ENCODE data around the gene DUSP16. TPM values are rescaled to one million over a fixed set of nuclear protein-coding genes. Genes with fewer than 3 reads are reported as not detected.

Gene DUSP16
- total RNA-seq, 4 donors from 2014 or later, result 20.6 to 52.6 (median 45.7) TPM

DNA sequence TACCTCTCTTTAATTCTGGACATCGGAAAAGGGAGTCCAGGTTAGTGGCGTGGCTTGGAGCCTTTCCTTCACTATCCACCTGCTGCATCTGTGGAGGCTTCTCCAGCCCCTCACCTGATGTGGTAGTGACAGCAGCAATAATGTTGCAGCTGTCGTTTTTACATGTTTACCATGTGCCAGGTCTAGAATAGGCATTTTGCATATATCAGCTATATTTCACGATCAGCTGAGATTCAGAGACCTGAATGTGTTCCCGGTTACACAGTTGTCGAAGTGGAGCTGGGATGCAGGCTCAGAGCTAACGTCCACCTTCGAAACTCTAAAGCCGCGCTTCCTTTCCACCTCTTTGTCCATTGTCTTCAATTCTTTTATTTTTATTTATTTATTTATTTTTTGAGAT, 114.8 kb downstream of the DUSP16 start:
- Histone ChIP-seq H3K4me1 (peaks cover 0 to 20% (median 0%) of the 10 kb centered on the region in 4 donors), H3K36me3 (no peaks in the 10 kb centered on the region), H3K27ac (no peak overlapping the region), H3K4me3 (no peak overlapping the region), H3K9me3 (no peaks in the 10 kb centered on the region), H3K27me3 (no peaks in the 10 kb centered on the region)
- no peak for TF ChIP-seq CTCF (IDR thresholded peaks at IDR 0.05)
- no peak for TF ChIP-seq POLR2A (IDR thresholded peaks at IDR 0.05)
- no peak for DNase-seq

- no peak overlapping the region for H3K4me3 ChIP-seq
- H3K9me3 ChIP-seq, result no peaks in the 10 kb centered on the region
- H3K27me3 ChIP-seq, result no peaks in the 10 kb centered on the region
- no peak for TF ChIP-seq POLR2A (IDR thresholded peaks at IDR 0.05)
- TF ChIP-seq CTCF (IDR thresholded peaks at IDR 0.05), result no peak
- no peak for DNase-seq
- H3K4me1 ChIP-seq, result peaks cover 0 to 22% (median 0%) of the 10 kb centered on the region in 4 donors
- no peaks in the 10 kb centered on the region for H3K36me3 ChIP-seq
- no peak overlapping the region for H3K27ac ChIP-seq
Observed at GRCh38 chr12:12447236-12447635, 115.4 kb downstream of the DUSP16 start.

- DNase-seq, result no peak
- Histone ChIP-seq H3K9me3 (no peaks in the 10 kb centered on the region), H3K4me1 (peaks cover 0 to 22% (median 0%) of the 10 kb centered on the region in 4 donors), H3K27me3 (no peaks in the 10 kb centered on the region), H3K4me3 (no peak overlapping the region), H3K36me3 (no peaks in the 10 kb centered on the region), H3K27ac (no peak overlapping the region)
- TF ChIP-seq POLR2A (IDR thresholded peaks at IDR 0.05), result no peak
- no peak for TF ChIP-seq CTCF (IDR thresholded peaks at IDR 0.05)
Observed at GRCh38 chr12:12446786-12447185, 115.9 kb downstream of the DUSP16 start.

DNA sequence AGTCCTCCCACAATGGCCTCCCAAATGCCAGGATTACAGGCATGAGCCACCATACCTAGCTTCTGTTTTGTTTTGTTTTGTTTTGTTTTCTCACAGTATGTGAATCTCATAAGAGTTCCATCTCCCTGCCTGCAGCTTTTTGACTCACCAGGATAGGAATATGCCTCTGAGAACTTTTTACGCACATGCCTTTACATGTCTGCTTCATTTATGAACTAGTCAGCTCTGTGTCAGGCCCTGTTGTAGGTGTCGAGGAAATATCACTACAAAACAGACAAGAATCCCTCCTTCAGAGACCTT, 116.8 kb downstream of the DUSP16 start:
- no peaks in the 10 kb centered on the region for H3K9me3 ChIP-seq
- H3K27ac ChIP-seq, result no peak overlapping the region
- H3K27me3 ChIP-seq, result no peaks in the 10 kb centered on the region
- TF ChIP-seq CTCF (IDR thresholded peaks at IDR 0.05) (no peak), POLR2A (IDR thresholded peaks at IDR 0.05) (no peak)
- H3K36me3 ChIP-seq, result no peaks in the 10 kb centered on the region
- H3K4me3 ChIP-seq, result no peak overlapping the region
- peaks cover 0 to 28% (median 3%) of the 10 kb centered on the region in 4 donors for H3K4me1 ChIP-seq
- DNase-seq, result no peak

GRCh38 chr12:12445165-12445881, 117.3 kb downstream of the DUSP16 start:
- Histone ChIP-seq H3K27ac (no peak overlapping the region), H3K27me3 (no peaks in the 10 kb centered on the region), H3K36me3 (no peaks in the 10 kb centered on the region), H3K4me1 (peaks cover 0 to 28% (median 3%) of the 10 kb centered on the region in 4 donors), H3K9me3 (no peaks in the 10 kb centered on the region), H3K4me3 (no peak overlapping the region)
- no peak for DNase-seq
- TF ChIP-seq POLR2A (IDR thresholded peaks at IDR 0.05), result no peak
- no peak for TF ChIP-seq CTCF (IDR thresholded peaks at IDR 0.05)
